ENCODE data around the gene SHISAL1.

The SHISAL1 gene

DNA sequence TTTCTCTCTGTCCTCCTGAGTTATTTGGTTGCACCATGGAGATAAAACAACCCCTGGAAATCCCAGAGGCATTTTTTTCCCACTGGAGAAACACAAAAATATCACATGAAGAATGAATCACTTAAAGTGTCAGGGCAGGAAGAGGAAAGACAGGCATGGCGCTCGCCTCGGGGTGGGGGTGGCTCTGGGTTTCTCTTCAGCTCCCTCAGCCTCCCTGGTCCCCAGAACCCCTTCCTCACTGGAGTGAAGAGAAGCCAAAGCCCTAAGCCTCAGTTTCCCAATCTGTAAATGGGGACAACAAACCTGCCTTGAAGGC, 938 bp downstream of the SHISAL1 start:
- no peak for ATAC-seq
- TF ChIP-seq, protein P1, sequence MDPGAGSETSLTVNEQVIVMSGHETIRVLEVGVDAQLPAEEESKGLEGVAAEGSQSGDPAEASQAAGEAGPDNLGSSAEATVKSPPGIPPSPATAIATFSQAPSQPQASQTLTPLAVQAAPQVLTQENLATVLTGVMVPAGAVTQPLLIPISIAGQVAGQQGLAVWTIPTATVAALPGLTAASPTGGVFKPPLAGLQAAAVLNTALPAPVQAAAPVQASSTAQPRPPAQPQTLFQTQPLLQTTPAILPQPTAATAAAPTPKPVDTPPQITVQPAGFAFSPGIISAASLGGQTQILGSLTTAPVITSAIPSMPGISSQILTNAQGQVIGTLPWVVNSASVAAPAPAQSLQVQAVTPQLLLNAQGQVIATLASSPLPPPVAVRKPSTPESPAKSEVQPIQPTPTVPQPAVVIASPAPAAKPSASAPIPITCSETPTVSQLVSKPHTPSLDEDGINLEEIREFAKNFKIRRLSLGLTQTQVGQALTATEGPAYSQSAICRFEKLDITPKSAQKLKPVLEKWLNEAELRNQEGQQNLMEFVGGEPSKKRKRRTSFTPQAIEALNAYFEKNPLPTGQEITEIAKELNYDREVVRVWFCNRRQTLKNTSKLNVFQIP (CRISPR knock-in tag; IDR thresholded peaks at IDR 0.05; ENCODE audit: borderline replicate concordance, low read depth), result no peak
- no peak for TF ChIP-seq PPARA (CRISPR knock-in tag; IDR thresholded peaks at IDR 0.05; ENCODE audit: borderline replicate concordance)

DNA sequence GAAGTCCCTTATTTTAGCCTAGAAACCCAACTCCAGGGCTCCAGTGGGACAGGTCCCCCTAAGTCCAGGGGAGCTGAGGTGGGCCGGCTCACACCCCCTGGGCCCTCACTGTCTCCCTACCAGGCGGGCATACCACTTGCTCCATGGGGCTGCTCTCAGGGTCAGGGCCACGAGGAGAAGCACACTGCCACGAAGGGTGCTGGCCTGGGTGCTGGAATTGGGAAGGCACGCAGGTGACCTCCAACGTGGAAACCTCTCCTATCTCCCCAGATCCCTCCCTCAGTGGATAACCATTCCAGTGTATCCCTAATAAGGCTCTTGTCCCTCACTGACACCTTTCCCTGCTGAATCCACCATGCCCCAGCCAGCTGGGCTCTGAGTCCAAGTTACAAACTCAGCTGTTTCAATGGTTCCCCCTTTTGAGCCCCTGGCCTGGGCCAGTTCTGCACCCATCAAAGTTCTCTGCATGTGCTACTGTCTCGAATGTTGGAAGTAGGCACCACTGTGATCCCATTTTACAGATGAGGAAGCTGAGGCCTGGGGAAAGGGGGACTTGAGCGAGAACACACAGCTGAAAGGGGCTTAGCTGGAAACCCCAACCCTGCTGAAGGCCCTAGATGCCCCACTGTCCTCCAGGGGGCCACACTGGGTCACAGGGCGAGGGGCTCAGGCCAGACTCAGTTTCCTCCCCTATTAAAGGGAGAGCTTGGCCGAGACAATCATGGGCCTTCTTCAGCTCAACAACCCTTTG, 1.5 kb downstream of the SHISAL1 start:
- no peak for ATAC-seq
- TF ChIP-seq TOX (CRISPR knock-in tag; IDR thresholded peaks at IDR 0.05; ENCODE audit: borderline replicate concordance) (no peak), SNAI2 (CRISPR knock-in tag; IDR thresholded peaks at IDR 0.05) (no peak), ZNF565 (CRISPR knock-in tag; conservative IDR thresholded peaks at IDR 0.05; ENCODE audit: low read depth) (no peak), ZFP3 (CRISPR knock-in tag; IDR thresholded peaks at IDR 0.05) (no peak), ARNTL (CRISPR knock-in tag; IDR thresholded peaks at IDR 0.05; ENCODE audit: borderline replicate concordance, low read depth) (no peak), TCF4 (CRISPR knock-in tag; IDR thresholded peaks at IDR 0.05; ENCODE audit: borderline replicate concordance) (no peak), RARB (CRISPR knock-in tag; IDR thresholded peaks at IDR 0.05) (no peak), BACH2 (CRISPR knock-in tag; IDR thresholded peaks at IDR 0.05; ENCODE audit: borderline replicate concordance) (no peak), GLIS3 (CRISPR knock-in tag; IDR thresholded peaks at IDR 0.05) (no peak), ZC3H10 (CRISPR knock-in tag; IDR thresholded peaks at IDR 0.05) (no peak), ZNF8 (CRISPR knock-in tag; IDR thresholded peaks at IDR 0.05) (no peak)
- TF ChIP-seq, protein P1 (CRISPR knock-in tag; IDR thresholded peaks at IDR 0.05; ENCODE audit: borderline replicate concordance, low read depth), result no peak
- TF ChIP-seq, protein P2, sequence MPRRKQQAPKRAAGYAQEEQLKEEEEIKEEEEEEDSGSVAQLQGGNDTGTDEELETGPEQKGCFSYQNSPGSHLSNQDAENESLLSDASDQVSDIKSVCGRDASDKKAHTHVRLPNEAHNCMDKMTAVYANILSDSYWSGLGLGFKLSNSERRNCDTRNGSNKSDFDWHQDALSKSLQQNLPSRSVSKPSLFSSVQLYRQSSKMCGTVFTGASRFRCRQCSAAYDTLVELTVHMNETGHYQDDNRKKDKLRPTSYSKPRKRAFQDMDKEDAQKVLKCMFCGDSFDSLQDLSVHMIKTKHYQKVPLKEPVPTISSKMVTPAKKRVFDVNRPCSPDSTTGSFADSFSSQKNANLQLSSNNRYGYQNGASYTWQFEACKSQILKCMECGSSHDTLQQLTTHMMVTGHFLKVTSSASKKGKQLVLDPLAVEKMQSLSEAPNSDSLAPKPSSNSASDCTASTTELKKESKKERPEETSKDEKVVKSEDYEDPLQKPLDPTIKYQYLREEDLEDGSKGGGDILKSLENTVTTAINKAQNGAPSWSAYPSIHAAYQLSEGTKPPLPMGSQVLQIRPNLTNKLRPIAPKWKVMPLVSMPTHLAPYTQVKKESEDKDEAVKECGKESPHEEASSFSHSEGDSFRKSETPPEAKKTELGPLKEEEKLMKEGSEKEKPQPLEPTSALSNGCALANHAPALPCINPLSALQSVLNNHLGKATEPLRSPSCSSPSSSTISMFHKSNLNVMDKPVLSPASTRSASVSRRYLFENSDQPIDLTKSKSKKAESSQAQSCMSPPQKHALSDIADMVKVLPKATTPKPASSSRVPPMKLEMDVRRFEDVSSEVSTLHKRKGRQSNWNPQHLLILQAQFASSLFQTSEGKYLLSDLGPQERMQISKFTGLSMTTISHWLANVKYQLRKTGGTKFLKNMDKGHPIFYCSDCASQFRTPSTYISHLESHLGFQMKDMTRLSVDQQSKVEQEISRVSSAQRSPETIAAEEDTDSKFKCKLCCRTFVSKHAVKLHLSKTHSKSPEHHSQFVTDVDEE (CRISPR knock-in tag; IDR thresholded peaks at IDR 0.05), result no peak
- TF ChIP-seq, protein P3, sequence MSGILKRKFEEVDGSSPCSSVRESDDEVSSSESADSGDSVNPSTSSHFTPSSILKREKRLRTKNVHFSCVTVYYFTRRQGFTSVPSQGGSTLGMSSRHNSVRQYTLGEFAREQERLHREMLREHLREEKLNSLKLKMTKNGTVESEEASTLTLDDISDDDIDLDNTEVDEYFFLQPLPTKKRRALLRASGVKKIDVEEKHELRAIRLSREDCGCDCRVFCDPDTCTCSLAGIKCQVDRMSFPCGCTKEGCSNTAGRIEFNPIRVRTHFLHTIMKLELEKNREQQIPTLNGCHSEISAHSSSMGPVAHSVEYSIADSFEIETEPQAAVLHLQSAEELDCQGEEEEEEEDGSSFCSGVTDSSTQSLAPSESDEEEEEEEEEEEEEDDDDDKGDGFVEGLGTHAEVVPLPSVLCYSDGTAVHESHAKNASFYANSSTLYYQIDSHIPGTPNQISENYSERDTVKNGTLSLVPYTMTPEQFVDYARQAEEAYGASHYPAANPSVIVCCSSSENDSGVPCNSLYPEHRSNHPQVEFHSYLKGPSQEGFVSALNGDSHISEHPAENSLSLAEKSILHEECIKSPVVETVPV (CRISPR knock-in tag; IDR thresholded peaks at IDR 0.05), result no peak
- TF ChIP-seq, protein P4, sequence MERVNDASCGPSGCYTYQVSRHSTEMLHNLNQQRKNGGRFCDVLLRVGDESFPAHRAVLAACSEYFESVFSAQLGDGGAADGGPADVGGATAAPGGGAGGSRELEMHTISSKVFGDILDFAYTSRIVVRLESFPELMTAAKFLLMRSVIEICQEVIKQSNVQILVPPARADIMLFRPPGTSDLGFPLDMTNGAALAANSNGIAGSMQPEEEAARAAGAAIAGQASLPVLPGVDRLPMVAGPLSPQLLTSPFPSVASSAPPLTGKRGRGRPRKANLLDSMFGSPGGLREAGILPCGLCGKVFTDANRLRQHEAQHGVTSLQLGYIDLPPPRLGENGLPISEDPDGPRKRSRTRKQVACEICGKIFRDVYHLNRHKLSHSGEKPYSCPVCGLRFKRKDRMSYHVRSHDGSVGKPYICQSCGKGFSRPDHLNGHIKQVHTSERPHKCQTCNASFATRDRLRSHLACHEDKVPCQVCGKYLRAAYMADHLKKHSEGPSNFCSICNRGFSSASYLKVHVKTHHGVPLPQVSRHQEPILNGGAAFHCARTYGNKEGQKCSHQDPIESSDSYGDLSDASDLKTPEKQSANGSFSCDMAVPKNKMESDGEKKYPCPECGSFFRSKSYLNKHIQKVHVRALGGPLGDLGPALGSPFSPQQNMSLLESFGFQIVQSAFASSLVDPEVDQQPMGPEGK (CRISPR knock-in tag; IDR thresholded peaks at IDR 0.05; ENCODE audit: borderline replicate concordance), result no peak

DNA sequence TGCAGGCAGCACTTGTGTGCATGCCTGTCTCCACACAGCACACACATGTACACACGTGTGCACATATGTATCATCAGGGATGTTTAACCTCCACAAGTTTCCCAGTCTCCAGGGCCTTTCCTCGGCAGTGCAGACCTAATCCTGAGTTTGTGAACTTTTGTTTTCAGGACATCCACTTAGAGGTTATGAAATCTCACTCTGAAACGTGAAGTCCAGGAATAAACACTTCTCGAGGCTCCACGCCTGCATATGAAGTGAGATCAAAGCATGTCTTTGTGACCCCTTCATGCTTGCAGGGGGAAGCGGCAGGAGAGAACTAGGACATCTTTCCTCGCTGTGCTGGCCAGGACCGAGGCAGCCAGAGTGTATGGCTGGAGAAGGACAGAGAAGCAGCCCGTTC, 3.1 kb downstream of the SHISAL1 start:
- ATAC-seq, result no peak
- TF ChIP-seq OSR1 (CRISPR knock-in tag; IDR thresholded peaks at IDR 0.05) (no peak), PPARA (CRISPR knock-in tag; IDR thresholded peaks at IDR 0.05; ENCODE audit: borderline replicate concordance) (no peak), TCF4 (CRISPR knock-in tag; IDR thresholded peaks at IDR 0.05; ENCODE audit: borderline replicate concordance) (no peak), SNAI2 (CRISPR knock-in tag; IDR thresholded peaks at IDR 0.05) (no peak), RARB (CRISPR knock-in tag; IDR thresholded peaks at IDR 0.05) (no peak), ARNTL (CRISPR knock-in tag; IDR thresholded peaks at IDR 0.05; ENCODE audit: borderline replicate concordance, low read depth) (no peak), CSDC2 (CRISPR knock-in tag; IDR thresholded peaks at IDR 0.05) (no peak), ZNF8 (CRISPR knock-in tag; IDR thresholded peaks at IDR 0.05) (no peak), ZFP3 (CRISPR knock-in tag; IDR thresholded peaks at IDR 0.05) (no peak), ZNF70 (CRISPR knock-in tag; IDR thresholded peaks at IDR 0.05) (no peak)
- TF ChIP-seq, protein P3 (CRISPR knock-in tag; IDR thresholded peaks at IDR 0.05), result no peak
- TF ChIP-seq, protein P2 (CRISPR knock-in tag; IDR thresholded peaks at IDR 0.05), result no peak
- TF ChIP-seq, protein P1 (CRISPR knock-in tag; IDR thresholded peaks at IDR 0.05; ENCODE audit: borderline replicate concordance, low read depth), result no peak
